Glomerular endothelial cell (primary cell): ENCODE measurements around the gene PDLIM1. TPM values are rescaled to one million over a fixed set of nuclear protein-coding genes. Genes with fewer than 3 reads are reported as not detected.
"Not testable (repeated sequence)": the region's sequence is repeated elsewhere in the genome, so short reads cannot be mapped to it uniquely, and the experiment has no call there.

Source experiments
- DNase-seq: peaks from one replicate; pipeline ENCODE4 v3.0.0-alpha.2; 2011; ENCODE audit warnings: low read depth, low spot score; ENCODE audit errors: extremely low read depth
- total RNA-seq: library from RNA; depleted of rRNA; stranded (reverse); fragments of >200 nt; gene quantifications from 2 replicates; pipeline ENCODE4 v1.2.3, GENCODE V29; 2015

PDLIM1 gene
- total RNA-seq, 1 donor from 2014 or later = 110 TPM

- DNase-seq = no peak
Observed at GRCh38 chr10:95214793-95215192, 76.0 kb downstream of the PDLIM1 start.

- no peak for DNase-seq
Observed at GRCh38 chr10:95214369-95214768, 76.4 kb downstream of the PDLIM1 start.

GRCh38 chr10:95211606-95212279 lies 79.1 kb downstream of the PDLIM1 start:
- DNase-seq = no peak

- DNase-seq = no peak
Observed at GRCh38 chr10:95209509-95210127, 81.2 kb downstream of the PDLIM1 start.

- no peak for DNase-seq
Observed at GRCh38 chr10:95208702-95209391, 82.0 kb downstream of the PDLIM1 start.

GRCh38 chr10:95202865-95203264 lies 87.9 kb downstream of the PDLIM1 start:
- DNase-seq = not testable (repeated sequence)

GRCh38 chr10:95201736-95202135 lies 89.1 kb downstream of the PDLIM1 start:
- no peak for DNase-seq

GRCh38 chr10:95196046-95196445 lies 94.8 kb downstream of the PDLIM1 start:
- DNase-seq = no peak

GRCh38 chr10:95193944-95194343 lies 96.9 kb downstream of the PDLIM1 start, which contains the start of gene ACSM6:
ACSM6 (plus strand) TSS chr10:95194238; CDS start chr10:95194486, 248 bp downstream.
- DNase-seq = no peak

GRCh38 chr10:95188593-95188992 lies 102.2 kb downstream of the PDLIM1 start:
- DNase-seq = no peak

- no peak for DNase-seq
Observed at GRCh38 chr10:95187617-95188016, 103.2 kb downstream of the PDLIM1 start.

Other genes with a start within 250 kb of the PDLIM1 start
- gene CYP2C8, start 221.5 kb downstream of the PDLIM1 start, total RNA-seq = 0.34 TPM in 1 of 2 replicates, not detected in the other
- not detected in 2 replicates for gene ACSM6, start 96.8 kb downstream of the PDLIM1 start, total RNA-seq